NCI-H1436 treated with DMSO at 0.1 percent for 48 hours (cell line): ENCODE measurements around the gene PLCB4.

Source experiments
- DNase-seq: peaks from one replicate; lab custom pipeline; 2025; lab: John Stamatoyannopoulos, UW

Gene PLCB4

GRCh38 chr20:9523636-9524035 lies 454.7 kb downstream of the PLCB4 start:
- DNase-seq = no peak
